Esophagus muscularis mucosa (tissue), 4 donors: ENCODE measurements around the gene GSS.

ENCODE experiments used
- CTCF ChIP-seq, 3 experiments: fragments of 200-600 bp in 2 of 3; fragments of 450-650 bp in 1 of 3; sonication (generic) in 2 of 3; IDR thresholded peaks; one replicate each; pipeline ENCODE4 v1.5.1; 2017 to 2019; ENCODE audit warnings: antibody characterized with exemption in 3 of 3, mild to moderate bottlenecking in 2 of 3, moderate library complexity in 1 of 3
- EP300 ChIP-seq: sonication (generic); formaldehyde crosslinking; IDR thresholded peaks from one replicate; pipeline ENCODE4 v1.6.1; 2017; ENCODE audit warnings: antibody characterized with exemption
- POLR2A ChIP-seq: fragments of 450-650 bp; IDR thresholded peaks from one replicate; pipeline ENCODE4 v1.6.1; 2017; ENCODE audit warnings: antibody characterized with exemption, moderate library complexity, mild to moderate bottlenecking, low read depth
- POLR2AphosphoS5 ChIP-seq, 2 donors: sonication (generic); formaldehyde crosslinking; IDR thresholded peaks; one replicate each; pipeline ENCODE4 v1.6.1; 2017; ENCODE audit warnings: antibody characterized with exemption in 2 of 2

GRCh38 chr20:34999021-34999451 lies 43.4 kb upstream of the GSS start:
- TF ChIP-seq POLR2AphosphoS5 (IDR thresholded peaks at IDR 0.05) (no peak), CTCF (IDR thresholded peaks at IDR 0.05) (no peak), POLR2A (no peak), EP300 (no peak)
